ENCODE measurements around the gene PDHB. TPM values are rescaled to one million over a fixed set of nuclear protein-coding genes. Genes with fewer than 3 reads are reported as not detected.

Gene PDHB
- total RNA-seq, 1 donor from 2014 or later, result 64.4 TPM

DNA sequence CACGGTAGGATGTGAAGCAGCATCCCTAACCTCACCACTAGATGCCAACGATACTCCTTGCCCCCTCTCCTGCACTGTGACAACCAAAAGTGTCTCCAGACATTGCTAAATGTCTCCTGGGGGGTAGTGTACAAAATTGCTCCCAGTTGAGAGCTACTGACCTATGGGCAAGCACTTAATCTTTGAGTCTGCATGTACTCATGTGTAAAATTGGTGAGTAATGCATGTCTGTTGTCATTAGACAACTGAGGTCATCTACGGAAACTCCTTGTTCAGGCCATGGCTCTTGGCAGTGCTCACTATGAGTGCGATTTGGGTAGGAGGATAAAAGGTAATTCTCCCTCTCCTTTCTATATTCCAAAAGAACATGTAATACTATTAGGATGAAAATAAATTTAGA, 29.2 kb downstream of the PDHB start:
- intact Hi-C loops (cut with micrococcal nuclease), result loop anchor here (5.0 kb wide), 1 partner anchor 37 kb away; no protein-coding TSS in a partner anchor

DNA sequence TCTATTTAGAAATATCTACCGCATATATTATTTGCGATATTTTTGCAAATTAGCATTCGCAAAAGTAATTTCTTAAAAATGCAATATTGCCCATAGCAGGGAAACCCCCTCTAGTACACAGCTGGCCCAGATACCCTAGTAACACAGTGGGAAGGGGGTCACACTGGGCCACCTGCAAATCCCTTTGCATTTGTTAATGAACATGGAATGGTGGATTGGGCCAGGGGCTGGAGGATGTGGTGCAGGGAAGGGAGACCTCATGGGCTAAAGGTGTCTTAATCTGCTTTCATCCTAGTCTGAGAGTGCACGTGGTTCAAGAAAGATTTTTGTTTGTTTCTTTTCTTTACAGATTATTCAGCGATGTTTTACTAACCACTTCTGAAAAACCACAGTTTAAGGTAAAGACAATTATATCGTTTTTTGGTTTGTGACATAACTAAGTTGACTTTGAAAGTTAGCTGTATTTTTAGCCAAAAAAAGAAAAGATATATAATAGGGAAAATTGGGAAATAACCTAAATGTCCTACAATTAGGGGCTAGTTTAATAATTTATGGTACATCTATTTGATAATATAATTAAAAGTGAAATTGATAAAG, 30.0 kb downstream of the PDHB start:
- intact Hi-C loops (cut with micrococcal nuclease), result loop anchor here (5.0 kb wide), 1 partner anchor 36 kb away; no protein-coding TSS in a partner anchor

DNA sequence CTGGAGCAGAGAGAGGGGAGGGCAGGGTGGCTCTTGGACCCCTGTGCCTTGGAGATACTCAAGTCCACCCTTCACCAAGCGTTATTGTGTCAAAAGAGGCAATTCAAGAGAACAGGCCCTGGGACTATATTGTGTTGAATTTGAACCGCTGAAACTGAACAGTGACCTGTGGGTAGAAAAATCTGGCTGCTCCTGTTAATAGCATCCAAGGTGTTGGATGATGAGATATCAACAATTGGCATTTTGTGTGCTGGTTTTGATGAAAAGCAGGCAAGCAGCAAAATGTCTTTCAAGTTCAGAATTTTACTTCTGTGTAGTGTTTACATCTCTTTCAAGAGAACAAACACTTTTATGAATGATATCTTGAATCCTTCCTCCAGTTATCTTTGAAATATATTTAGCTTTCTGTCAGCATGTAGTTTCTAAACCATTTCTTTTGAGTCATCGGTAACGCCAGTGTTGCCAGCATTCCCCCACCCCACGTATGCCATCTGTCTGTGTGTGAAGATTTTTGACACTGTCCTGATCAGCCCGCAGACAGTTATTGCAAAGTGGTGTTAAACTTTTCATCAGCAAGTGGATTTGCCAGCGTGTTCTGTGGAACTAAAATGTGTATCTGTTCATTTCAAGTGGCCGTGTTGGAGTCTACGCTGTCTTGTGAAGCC, 34.8 kb downstream of the PDHB start:
- intact Hi-C loops (cut with micrococcal nuclease), result no loop called here

DNA sequence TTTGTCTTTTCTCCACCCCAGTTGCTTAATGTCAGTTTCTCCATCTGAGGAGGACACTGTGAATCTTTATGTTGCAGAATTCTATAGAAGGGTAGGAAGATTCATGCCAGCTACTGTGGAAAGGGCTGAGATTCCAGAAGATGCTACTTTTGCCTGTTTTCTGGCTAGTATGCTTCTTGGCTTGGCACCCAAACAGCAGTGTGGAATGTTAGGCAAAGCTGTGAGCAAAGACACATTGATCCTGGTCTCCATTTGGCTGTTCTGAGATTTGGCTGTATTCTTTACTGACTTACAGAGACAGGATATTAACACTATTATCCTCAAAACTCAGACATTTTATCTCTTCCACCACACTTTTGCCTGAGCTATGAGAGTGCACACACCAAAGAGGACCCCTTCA, 39.3 kb downstream of the PDHB start:
- intact Hi-C loops (cut with micrococcal nuclease), result no loop called here

DNA sequence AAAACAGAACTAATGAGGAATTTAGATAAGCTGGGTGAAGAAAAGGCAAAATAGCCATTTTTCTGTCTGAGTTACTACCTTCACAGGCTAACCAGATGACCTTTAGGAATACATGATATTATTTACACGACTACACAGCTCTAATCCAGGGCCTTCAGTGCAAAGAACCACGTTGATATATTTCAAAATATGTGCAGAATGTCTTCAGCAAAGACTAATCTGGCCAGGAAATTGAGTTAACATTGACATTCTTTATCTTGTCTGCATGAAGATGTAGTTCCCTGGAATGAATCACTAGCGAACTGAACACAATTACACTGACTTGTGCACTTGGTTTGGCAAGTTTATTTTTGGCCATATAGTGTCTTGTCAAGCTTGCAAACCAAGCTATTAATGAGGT, 41.5 kb downstream of the PDHB start:
- intact Hi-C loops (cut with micrococcal nuclease), result no loop called here

DNA sequence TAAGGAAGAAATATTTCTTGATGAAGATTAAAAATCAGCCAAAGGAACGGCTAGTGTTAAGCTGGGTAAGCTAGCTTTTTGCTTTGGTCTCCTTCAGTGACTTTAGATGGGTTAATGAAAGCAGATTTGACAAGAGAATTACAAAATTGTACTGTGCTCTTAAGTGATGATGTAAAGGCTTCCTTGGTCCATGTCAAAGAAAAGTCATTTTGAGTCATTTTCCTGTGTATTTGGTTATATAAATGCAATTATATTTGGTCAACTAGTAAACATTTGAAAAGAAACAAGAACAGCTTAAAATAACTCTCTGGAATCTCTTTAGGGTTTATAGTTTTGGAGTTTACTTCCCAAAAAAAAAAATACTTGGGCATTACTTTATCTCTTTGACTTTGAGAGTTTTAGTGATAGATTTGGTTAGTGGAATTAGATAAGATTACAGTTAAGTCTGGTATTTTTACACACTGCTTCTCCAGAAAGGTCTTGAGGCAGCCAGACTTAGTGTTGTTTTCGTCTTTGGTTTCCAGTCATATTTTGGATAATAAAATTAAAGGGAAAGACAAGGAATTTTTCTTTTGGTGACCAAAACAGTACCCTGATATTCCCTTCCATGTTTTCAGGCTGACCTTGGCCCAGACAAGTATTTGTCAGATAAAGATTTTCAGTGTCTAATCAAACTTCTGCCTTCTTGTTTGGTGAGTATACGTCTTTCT, 42.3 kb downstream of the PDHB start:
- intact Hi-C loops (cut with micrococcal nuclease), result no loop called here

DNA sequence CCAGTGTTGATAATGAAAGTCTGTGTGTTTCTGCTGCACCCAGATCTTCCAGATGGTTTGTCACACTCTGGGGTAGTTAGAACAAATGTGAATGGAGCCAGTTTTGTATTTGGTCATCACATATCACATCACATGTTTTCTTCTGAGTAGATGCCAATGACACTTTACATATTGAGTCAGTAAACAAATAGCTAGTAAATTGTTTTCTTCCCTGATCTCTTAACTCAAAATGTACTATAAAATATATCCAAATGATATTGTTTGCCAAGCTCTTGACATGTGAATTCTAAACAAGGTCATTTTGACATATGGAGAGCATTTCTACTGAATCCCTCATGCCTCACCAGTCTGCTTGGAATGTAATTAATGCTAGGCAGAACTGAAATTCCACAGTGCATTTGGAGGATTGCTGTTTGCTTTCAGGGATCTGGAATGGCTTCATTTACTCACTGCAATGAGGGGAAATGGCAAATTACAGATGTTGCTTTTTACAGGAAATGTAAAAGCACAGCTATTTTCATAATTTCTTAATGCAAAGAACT, 45.0 kb downstream of the PDHB start:
- intact Hi-C loops (cut with micrococcal nuclease), result no loop called here

DNA sequence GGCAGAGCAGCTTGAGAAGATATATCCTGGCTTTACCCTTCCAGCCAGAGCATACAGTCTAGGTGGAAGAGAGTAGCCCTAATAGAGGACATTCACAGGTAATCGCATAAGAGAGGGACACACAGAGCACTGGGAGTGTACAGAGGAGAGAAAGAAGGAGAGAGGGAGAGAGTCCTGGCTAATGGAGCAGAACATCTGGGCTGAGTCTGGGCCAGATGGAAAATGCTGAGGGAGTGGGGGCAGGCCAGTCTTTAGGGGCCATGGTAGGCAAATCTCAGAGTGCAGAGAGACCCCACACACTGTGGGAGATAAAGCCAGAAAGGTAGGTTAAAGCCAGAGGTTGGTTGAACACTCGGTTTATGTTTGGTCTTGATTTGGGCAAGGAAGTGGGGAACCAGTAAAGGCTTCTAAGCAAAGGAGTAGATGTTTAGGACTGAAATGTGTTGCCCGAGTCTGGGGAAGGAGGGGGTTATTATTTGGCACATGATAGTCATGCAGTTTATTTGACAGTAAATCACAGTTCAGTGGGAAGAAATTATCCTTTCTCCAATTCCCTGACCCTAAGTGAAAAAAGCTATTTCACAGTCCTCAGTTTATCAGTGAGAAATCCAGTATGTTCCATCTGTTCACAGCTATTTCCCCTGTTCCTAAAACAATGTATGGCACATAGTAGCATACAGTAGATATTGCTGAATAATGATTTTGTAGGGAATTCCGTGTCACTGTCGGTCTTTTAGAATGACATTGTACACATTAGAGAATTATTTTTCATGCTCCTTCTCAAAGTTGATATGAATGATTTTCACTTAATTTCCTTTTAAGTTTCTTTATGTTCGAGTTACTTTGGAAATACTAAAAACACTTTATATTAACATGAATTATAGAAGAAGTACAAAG, 45.7 kb downstream of the PDHB start:
- intact Hi-C loops (cut with micrococcal nuclease), result no loop called here

DNA sequence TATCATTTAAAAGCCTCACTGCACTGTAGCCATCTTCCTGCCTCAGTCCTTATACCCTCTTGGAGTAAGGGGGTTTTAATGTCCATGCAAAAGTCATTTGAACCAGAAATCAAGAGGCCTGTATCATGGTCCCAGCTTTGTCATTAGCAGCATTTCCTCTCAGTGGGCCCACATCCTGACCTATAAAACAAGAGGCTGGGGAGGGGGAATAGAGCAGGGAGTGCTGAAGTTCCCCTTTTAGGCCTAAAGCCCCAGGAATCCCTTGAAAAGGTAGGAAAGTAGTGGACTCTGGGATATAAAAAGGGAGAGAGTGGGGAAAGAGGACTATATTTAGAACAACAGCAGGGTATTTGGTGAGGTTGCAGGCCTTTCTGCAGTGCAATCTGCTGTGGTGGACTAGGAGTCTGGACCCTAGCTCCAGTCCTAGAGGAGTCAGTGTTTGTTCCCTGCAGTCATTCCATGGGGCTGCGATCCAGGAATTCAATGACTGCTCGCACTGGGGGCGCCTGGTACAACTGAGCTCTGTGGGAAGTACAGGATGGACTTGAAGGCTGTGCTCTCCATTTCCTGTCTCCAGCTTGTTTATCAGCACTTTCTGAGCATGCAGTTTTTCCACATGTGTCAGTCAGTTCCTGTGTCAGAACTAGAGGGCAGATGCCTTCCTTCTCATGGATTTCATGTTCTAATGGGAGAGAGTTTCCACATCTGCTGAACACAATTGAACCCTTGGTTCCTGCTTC, 46.8 kb downstream of the PDHB start:
- intact Hi-C loops (cut with micrococcal nuclease), result no loop called here

DNA sequence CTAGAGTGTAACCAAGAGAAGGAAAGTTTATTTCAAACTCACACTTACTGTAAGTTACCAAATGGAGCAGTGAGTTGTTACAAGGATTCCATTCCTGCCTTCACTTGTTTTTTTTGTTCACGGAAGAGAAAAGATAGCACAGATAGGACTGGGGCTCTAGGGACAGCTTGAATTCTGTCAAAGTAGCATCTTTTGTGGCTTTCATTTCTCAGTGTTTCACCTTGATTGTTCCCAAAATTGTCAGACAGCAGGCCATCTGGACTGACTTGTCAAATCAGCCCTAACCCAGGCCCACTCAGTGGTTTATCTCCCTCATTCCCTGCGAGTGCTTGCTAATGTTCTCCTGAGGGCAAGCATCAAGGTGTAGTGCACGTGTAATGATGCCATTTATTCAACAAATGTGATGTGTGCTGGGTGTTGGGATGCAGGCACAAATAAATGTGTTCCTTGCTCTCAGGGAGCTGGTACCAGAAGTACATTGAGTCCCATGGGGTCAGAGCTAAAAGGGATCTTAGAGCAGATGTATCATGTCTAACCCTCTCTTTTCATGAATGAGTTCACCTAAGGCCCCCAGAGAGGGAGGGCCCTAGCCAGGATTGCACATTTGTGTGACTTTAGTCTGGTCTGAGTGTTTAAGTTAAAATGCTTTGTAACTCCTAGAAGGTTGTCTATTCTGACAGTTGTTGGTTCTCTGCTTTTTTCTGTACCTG, 49.1 kb downstream of the PDHB start:
- intact Hi-C loops (cut with micrococcal nuclease), result no loop called here

DNA sequence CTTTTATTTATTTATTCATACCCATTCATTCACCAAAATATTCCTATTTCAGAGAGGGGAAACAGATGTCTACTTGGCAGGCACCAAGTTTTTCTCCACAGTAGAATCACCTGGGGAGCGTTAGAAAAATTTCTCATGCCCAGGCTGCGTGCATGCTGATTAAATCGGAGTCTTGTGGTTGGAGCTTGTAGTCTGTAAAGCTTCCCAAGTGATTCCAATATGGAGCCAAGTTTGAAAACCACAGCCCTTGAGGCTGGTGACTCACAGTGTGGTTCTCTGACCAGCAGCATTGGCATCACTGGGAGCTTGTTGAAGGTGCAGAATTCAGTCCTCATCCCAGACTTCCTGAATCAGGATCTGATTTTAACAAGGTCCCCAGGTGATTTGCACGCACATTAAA, 49.7 kb downstream of the PDHB start:
- intact Hi-C loops (cut with micrococcal nuclease), result no loop called here

DNA sequence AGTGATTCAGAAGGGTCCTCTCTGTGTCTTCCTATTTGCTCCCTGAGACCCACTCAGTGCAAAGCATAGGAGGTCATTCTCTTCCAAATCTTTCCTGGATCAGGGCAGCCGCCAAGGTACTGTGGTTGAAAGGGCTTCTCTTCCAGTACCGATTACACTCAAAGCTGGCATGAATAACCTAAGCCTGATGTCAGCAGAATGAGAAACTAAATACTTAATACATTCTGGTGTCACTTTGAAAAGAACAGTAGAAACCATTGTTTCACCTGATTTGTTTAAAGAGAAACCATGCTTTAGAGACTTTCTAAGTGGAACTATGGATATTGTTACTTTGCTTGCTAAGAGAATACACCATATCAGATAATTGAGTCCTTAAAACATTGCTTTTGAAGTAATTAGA, 50.2 kb downstream of the PDHB start:
- intact Hi-C loops (cut with micrococcal nuclease), result no loop called here

DNA sequence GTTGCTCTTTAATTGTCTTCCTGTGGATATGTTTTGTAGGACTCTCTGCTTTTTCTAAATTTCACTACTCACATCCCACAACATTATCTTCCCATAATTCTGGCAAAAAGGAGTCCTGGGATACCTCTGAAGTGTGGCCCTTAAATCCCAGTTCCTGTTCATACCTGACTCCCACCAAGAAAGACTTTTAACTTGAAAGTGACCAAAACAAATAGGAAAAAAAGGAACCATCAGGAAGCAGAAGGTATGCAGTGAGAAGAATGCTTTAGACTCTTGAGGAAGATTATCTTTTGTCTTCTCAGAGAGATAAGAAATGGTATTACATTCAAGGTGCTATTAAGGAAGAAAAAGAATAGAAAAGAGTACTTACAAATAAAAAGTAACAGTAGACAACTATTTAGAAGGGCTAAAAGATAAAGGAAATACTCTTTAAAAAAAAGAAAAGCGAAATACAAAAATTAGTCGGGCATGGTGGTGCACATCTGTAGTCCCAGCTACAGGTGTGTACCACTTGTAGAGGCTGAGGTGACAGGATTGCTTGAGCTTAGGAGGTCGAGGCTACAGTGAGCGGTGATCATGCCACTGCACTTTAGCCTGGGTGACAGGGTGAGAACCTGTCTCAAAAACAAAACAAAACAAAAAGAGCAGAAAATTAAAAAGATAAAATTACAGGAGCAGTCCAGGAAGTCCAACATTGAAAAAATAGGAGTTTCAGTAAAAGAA, 54.1 kb downstream of the PDHB start:
- intact Hi-C loops (cut with micrococcal nuclease), result no loop called here

DNA sequence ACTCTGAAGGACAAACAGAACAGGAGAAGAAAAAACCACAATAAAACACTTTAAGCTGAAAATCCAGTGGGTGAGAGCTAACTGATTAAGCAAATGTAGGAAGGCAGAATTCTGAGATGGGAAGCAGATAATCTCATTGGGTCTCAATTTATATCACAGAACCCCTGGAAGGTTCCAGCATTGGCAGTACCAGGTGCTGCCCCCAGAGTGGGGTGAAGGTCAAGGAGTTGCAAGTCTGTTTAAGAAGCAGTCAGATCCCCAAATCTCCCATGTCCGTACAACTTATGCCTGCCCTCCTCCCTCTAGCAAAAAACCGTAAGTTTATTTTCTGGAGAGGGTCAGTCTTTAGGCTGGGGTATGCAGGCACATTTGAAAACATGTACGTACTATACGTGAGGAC, 55.9 kb downstream of the PDHB start:
- intact Hi-C loops (cut with micrococcal nuclease), result no loop called here

Other genes starting within 250 kb of the PDHB start
- not detected in 2 replicates for gene DNASE1L3, start 222.9 kb downstream of the PDHB start, total RNA-seq
- gene ABHD6, start 196.0 kb downstream of the PDHB start, total RNA-seq, result 8.5 and 10.1 TPM in 2 replicates
- gene RPP14, start 127.6 kb downstream of the PDHB start, total RNA-seq, result 16.9 and 18.2 TPM in 2 replicates
- gene HTD2, start 127.3 kb downstream of the PDHB start, total RNA-seq, result 7.3 and 10.4 TPM in 2 replicates
- gene PXK, start 100.9 kb downstream of the PDHB start, total RNA-seq, result 38.2 and 41.3 TPM in 2 replicates
- 8.7 and 10.7 TPM in 2 replicates for gene KCTD6, start 58.3 kb upstream of the PDHB start, total RNA-seq
- not detected in 2 replicates for gene ACOX2, start 103.4 kb upstream of the PDHB start, total RNA-seq
- not detected in 2 replicates for gene FAM107A, start 143.6 kb upstream of the PDHB start, total RNA-seq
- not detected in 2 replicates for gene FAM3D, start 232.9 kb upstream of the PDHB start, total RNA-seq

Data from T-helper 2 cell treated with Interferon-gamma antibody and Interleukin-4, amounts not matched to agents 100 ng/mL and 5 ng/mL, for 36 hours (primary cell).